H1 (cell line): ENCODE results near the gene TMEM97. TPM values are rescaled to one million over a fixed set of nuclear protein-coding genes. Genes with fewer than 3 reads are reported as not detected.

Source experiments
- CTCF ChIA-PET: fragments of 300-600 bp; sonication (Branson Sonifier 250); formaldehyde crosslinking; loops from one replicate; lab custom pipeline; 2021; ENCODE audit not compliant: partially characterized antibody; lab: Charles Lee
- POLR2A ChIA-PET: fragments of 300-600 bp; sonication (Branson Sonifier 250); formaldehyde crosslinking; loops from one replicate; lab custom pipeline; 2021; ENCODE audit warnings: inconsistent platforms; ENCODE audit not compliant: partially characterized antibody; lab: Charles Lee
- DNase-seq, 2 experiments: peaks; one replicate each; pipeline versions ENCODE4 v3.0.0 to v3.0.0-alpha.2; 2010 to 2022; ENCODE audit warnings: low spot score in 2 of 2, low read depth in 1 of 2, mixed read lengths in 1 of 2
- FAIRE-seq: peaks from 2 replicates; lab custom pipeline; 2011; peaks lifted over from hg19 to GRCh38; lab: Jason Lieb, UNC
- H2AFZ ChIP-seq: 2 replicates; pipeline ENCODE4 v1.8.1; 2012; ENCODE audit warnings: low read length, inconsistent platforms
- H2AK5ac ChIP-seq: 2 replicates; pipeline ENCODE4 v1.6.1; 2013; ENCODE audit warnings: low read depth, low read length
- H2BK120ac ChIP-seq: replicated peaks from 2 replicates; pipeline ENCODE3; 2013; ENCODE audit warnings: low read depth, low read length, inconsistent platforms
- H2BK12ac ChIP-seq: 2 replicates; pipeline ENCODE4 v1.6.1; 2013; ENCODE audit warnings: low read depth, low read length
- H2BK15ac ChIP-seq: 2 replicates; pipeline ENCODE4 v1.6.1; 2013; ENCODE audit warnings: low read length
- H2BK20ac ChIP-seq: 2 replicates; pipeline ENCODE4 v1.6.1; 2013; ENCODE audit warnings: low read length
- H2BK5ac ChIP-seq: 2 replicates; pipeline ENCODE4 v1.6.1; 2013; ENCODE audit warnings: low read depth, low read length
- H3K14ac ChIP-seq: 2 replicates; pipeline ENCODE4 v1.6.1; 2013; ENCODE audit warnings: inconsistent platforms; ENCODE audit not compliant: insufficient read length
- H3K18ac ChIP-seq: 2 replicates; pipeline ENCODE4 v1.6.1; 2013; ENCODE audit warnings: low read length; ENCODE audit errors: extremely low read depth
- H3K23ac ChIP-seq: 2 replicates; pipeline ENCODE4 v1.6.1; 2013; ENCODE audit warnings: inconsistent platforms; ENCODE audit not compliant: insufficient read length
- H3K23me2 ChIP-seq: 2 replicates; pipeline ENCODE4 v1.6.1; 2013; ENCODE audit warnings: low read depth, low read length
- H3K27ac ChIP-seq: 2 replicates; pipeline ENCODE4 v1.6.1; 2011; ENCODE audit warnings: low read depth, low read length, inconsistent platforms
- H3K27me3 ChIP-seq, 4 experiments: replicated peaks in 1 of 4; 1 replicate in 1 of 4; 2 replicates in 3 of 4; pipeline versions ENCODE4 v1.6.1 to v1.8.1; 2011 to 2013; ENCODE audit warnings: low read length in 3 of 4, mild to moderate bottlenecking in 3 of 4, inconsistent platforms in 2 of 4, mixed read lengths in 2 of 4, moderate library complexity in 1 of 4; ENCODE audit not compliant: control insufficient read depth in 3 of 4, insufficient read depth in 3 of 4; ENCODE audit errors: extremely low read depth in 1 of 4
- H3K36me3 ChIP-seq, 4 experiments: 2 replicates each; pipeline versions ENCODE4 v1.6.1 to v1.8.1; 2011 to 2013; ENCODE audit warnings: mild to moderate bottlenecking in 4 of 4, low read length in 3 of 4, moderate library complexity in 2 of 4, control low read depth in 1 of 4, inconsistent platforms in 1 of 4; ENCODE audit not compliant: insufficient read depth in 4 of 4, control insufficient read depth in 2 of 4
- H3K4ac ChIP-seq: replicated peaks from 2 replicates; pipeline ENCODE3; 2013; ENCODE audit warnings: low read length, low read depth, mixed read lengths, inconsistent platforms; ENCODE audit not compliant: insufficient read length
- H3K4me1 ChIP-seq, 4 experiments: replicated peaks in 1 of 4; 1 replicate in 1 of 4; 2 replicates in 3 of 4; pipeline versions ENCODE4 v1.6.1 to v1.8.1; 2011 to 2013; ENCODE audit warnings: low read length in 3 of 4, inconsistent platforms in 2 of 4, mixed read lengths in 1 of 4; ENCODE audit not compliant: insufficient read depth in 4 of 4, control insufficient read depth in 3 of 4
- H3K4me2 ChIP-seq, 2 experiments: 2 replicates each; pipeline versions ENCODE4 v1.6.1 to v1.8.1; 2011 to 2013; ENCODE audit warnings: low read depth in 2 of 2, low read length in 2 of 2, control low read depth in 1 of 2, inconsistent platforms in 1 of 2, mild to moderate bottlenecking in 1 of 2; ENCODE audit not compliant: insufficient read depth in 1 of 2
- H3K4me3 ChIP-seq, 4 experiments: fragments of 200-600, 300-600 bp in 1 of 4; sonication (generic), shearing (Covaris generic), sonication (Bioruptor Twin) in 1 of 4; 2 replicates each; pipeline versions ENCODE4 v1.5.1 to v1.8.1; 2011 to 2016; ENCODE audit warnings: low read length in 4 of 4, low read depth in 3 of 4, control low read depth in 2 of 4, inconsistent platforms in 2 of 4, mild to moderate bottlenecking in 2 of 4, mixed read lengths in 1 of 4, moderate library complexity in 1 of 4; ENCODE audit not compliant: insufficient read depth in 2 of 4; ENCODE audit errors: extremely low read depth in 1 of 4
- H3K56ac ChIP-seq: replicated peaks from 2 replicates; pipeline ENCODE3; 2013; ENCODE audit warnings: low read depth, mild to moderate bottlenecking, mixed read lengths, low read length, inconsistent platforms; ENCODE audit not compliant: insufficient read length
- H3K79me1 ChIP-seq: 2 replicates; pipeline ENCODE4 v1.6.1; 2013; ENCODE audit warnings: low read depth, low read length, control low read depth
- H3K79me2 ChIP-seq, 2 experiments: 2 replicates each; pipeline versions ENCODE4 v1.6.1 to v1.8.1; 2012 to 2013; ENCODE audit warnings: low read length in 2 of 2, mild to moderate bottlenecking in 2 of 2, inconsistent platforms in 1 of 2; ENCODE audit not compliant: insufficient read depth in 2 of 2, control insufficient read depth in 1 of 2
- H3K9ac ChIP-seq, 4 experiments: replicated peaks in 1 of 4; 1 replicate in 1 of 4; 2 replicates in 3 of 4; pipeline versions ENCODE4 v1.6.1 to v1.8.1; 2011 to 2013; ENCODE audit warnings: low read depth in 3 of 4, low read length in 3 of 4, control low read depth in 2 of 4, mild to moderate bottlenecking in 2 of 4, moderate library complexity in 2 of 4, inconsistent platforms in 1 of 4; ENCODE audit errors: extremely low read depth in 1 of 4
- H3K9me3 ChIP-seq, 2 experiments: 2 replicates each; pipeline versions ENCODE4 v1.6.1 to v1.8.1; 2012 to 2013; ENCODE audit warnings: mild to moderate bottlenecking in 2 of 2, moderate library complexity in 2 of 2, control low read depth in 1 of 2, inconsistent platforms in 1 of 2, low read depth in 1 of 2, low read length in 1 of 2, mixed read lengths in 1 of 2; ENCODE audit not compliant: insufficient read depth in 2 of 2
- H4K20me1 ChIP-seq, 2 experiments: replicated peaks in 1 of 2; 2 replicates each; pipeline versions ENCODE3 to v1.8.1; 2011 to 2013; ENCODE audit warnings: inconsistent platforms in 2 of 2, low read length in 2 of 2, mild to moderate bottlenecking in 1 of 2; ENCODE audit not compliant: insufficient read depth in 2 of 2, control insufficient read depth in 1 of 2
- H4K5ac ChIP-seq: 2 replicates; pipeline ENCODE4 v1.6.1; 2013; ENCODE audit warnings: low read length, low read depth, mixed read lengths, inconsistent platforms; ENCODE audit not compliant: insufficient read length
- H4K8ac ChIP-seq: 2 replicates; pipeline ENCODE4 v1.8.0; 2013; ENCODE audit warnings: mild to moderate bottlenecking, moderate library complexity, low read length, inconsistent platforms; ENCODE audit not compliant: insufficient read depth; ENCODE audit errors: extremely low read depth
- H4K91ac ChIP-seq: replicated peaks from 2 replicates; pipeline ENCODE3; 2013; ENCODE audit warnings: low read length, mixed read lengths, inconsistent platforms; ENCODE audit not compliant: insufficient read length
- BACH1 ChIP-seq: IDR thresholded peaks from 2 replicates; pipeline ENCODE4 v1.6.1; 2012; ENCODE audit warnings: low read length, improper control_type of control experiment
- BRCA1 ChIP-seq: IDR thresholded peaks from 2 replicates; pipeline ENCODE4 v1.6.1; 2012; ENCODE audit warnings: low read depth, low read length, improper control_type of control experiment
- JUND ChIP-seq: IDR thresholded peaks from 2 replicates; pipeline ENCODE4 v1.6.1; 2011; ENCODE audit warnings: mild to moderate bottlenecking, improper control_type of control experiment, low read length
- POU5F1 ChIP-seq: IDR thresholded peaks from 2 replicates; pipeline ENCODE4 v1.6.1; 2011; ENCODE audit warnings: low read depth, mild to moderate bottlenecking, low read length, moderate library complexity
- WGBS, 2 experiments: shearing (Covaris generic) in 1 of 2; methylation state at CpG; one replicate each; pipeline versions ENCODE4 v1.1.6 to v1.1.7; 2013 to 2015; ENCODE audit warnings: low lambda C conversion rate in 2 of 2, mixed read lengths in 2 of 2, inconsistent platforms in 1 of 2, low coverage in 1 of 2, missing lambda C conversion rate in 1 of 2; ENCODE audit not compliant: insufficient replicate concordance in 2 of 2, insufficient coverage in 1 of 2, insufficient read length in 1 of 2; ENCODE audit errors: extremely low coverage in 1 of 2, missing lambda C conversion rate in 1 of 2; 5-methylcytosine and 5-hydroxymethylcytosine counted together
- polyA plus RNA-seq, 7 experiments: library from polyadenylated mRNA; depleted of rRNA in 3 of 7; stranded (reverse) in 5 of 7; unstranded in 2 of 7; fragments of >200 nt in 5 of 7; fragments of 200-250 nt in 2 of 7; gene quantifications; 1 replicate in 5 of 7; 2 replicates in 1 of 7; 4 replicates in 1 of 7; pipeline versions ENCODE4 v1.2.1 to v1.2.3, GENCODE V29; 2011 to 2013; ENCODE audit warnings: missing spikeins in 2 of 7, mixed read lengths in 2 of 7
- total RNA-seq: library from RNA; stranded (reverse); fragmentation: NEBNext Ultra II Directional; extraction: Animal tissue kit (Norgen Biotek cat#: 25700); gene quantifications from 2 replicates; pipeline ENCODE4 v1.2.1, GENCODE V29; 2021
- TF ChIP-seq, protein P1 (sequence below), 3 experiments: IDR thresholded peaks; 1 replicate in 2 of 3; 2 replicates in 1 of 3; pipeline versions ENCODE4 v1.5.1 to v1.6.1; 2011; ENCODE audit warnings: low read length in 3 of 3, mild to moderate bottlenecking in 3 of 3, inconsistent platforms in 2 of 3, low read depth in 1 of 3, moderate library complexity in 1 of 3; ENCODE audit not compliant: insufficient read depth in 1 of 3; ENCODE audit errors: control extremely low read depth in 1 of 3

TMEM97 gene
- total and polyA plus RNA-seq, 2 of the 8 experiments (the other 6 are each of a cell fraction or from before 2014, with no cell fraction given): 126 to 130 TPM

GRCh38 chr17:28325211-28325610, 6.2 kb downstream of the TMEM97 start:
- Histone ChIP-seq H3K56ac (no peak overlapping the region), H2BK20ac (no peak overlapping the region), H2BK15ac (no peak overlapping the region), H3K27me3 (no peaks in the 10 kb centered on the region), H3K27ac (no peak overlapping the region), H3K79me2 (peaks cover 33 to 66% of the 10 kb centered on the region in 2 experiments), H3K9me3 (no peaks in the 10 kb centered on the region), H3K4ac (no peak overlapping the region), H3K14ac (no peak overlapping the region), H3K23ac (no peak overlapping the region), H4K91ac (no peak overlapping the region), H4K5ac (no peak overlapping the region), H4K20me1 (peaks cover 6 to 22% of the 10 kb centered on the region in 2 experiments), H2BK5ac (no peak overlapping the region), H3K23me2 (peaks cover 2% of the 10 kb centered on the region; the same call in 1 of the 2 replicates), H3K36me3 (peaks cover 10 to 44% (median 32%) of the 10 kb centered on the region in 4 experiments), H3K4me2 (no peak overlapping the region), H3K4me1 (peaks cover 0 to 7% (median 3%) of the 10 kb centered on the region in 4 experiments; a peak in 2 of 7 replicates), H2AK5ac (no peak overlapping the region), H3K79me1 (0 out of 2 replicates have a peak, but pooled peaks cover 4% of the 10 kb centered on the region), H2BK120ac (no peak overlapping the region), H3K18ac (no peak overlapping the region), H2BK12ac (no peak overlapping the region), H4K8ac (no peak overlapping the region), H2AFZ (no peak overlapping the region), H3K9ac (no peak overlapping the region), H3K4me3 (no peak overlapping the region)
- DNase-seq: peak in 1 of 2 experiments; percentile 19
- ChIA-PET POLR2A (interaction anchor here (0.7 to 2.1 kb wide), 6 partner anchors 10 to 73 kb away, joined by 3 to 8 read pairs (median 4); partner anchors contain the start of genes IFT20, POLDIP2, TNFAIP1 and VTN), CTCF (interaction anchor here (1.3 kb wide), 1 partner anchor 8 kb away, joined by 4 read pairs; no protein-coding TSS in a partner anchor)
- WGBS, 2 experiments: 95% methylated on average over 5 of the region's 5 CpGs; no CpG with 5 or more reads in 1 of the 2 experiments
- FAIRE-seq: no peak
- TF ChIP-seq JUND (no peak), BACH1 (no peak), BRCA1 (no peak), POU5F1 (no peak)
- TF ChIP-seq, protein P1, sequence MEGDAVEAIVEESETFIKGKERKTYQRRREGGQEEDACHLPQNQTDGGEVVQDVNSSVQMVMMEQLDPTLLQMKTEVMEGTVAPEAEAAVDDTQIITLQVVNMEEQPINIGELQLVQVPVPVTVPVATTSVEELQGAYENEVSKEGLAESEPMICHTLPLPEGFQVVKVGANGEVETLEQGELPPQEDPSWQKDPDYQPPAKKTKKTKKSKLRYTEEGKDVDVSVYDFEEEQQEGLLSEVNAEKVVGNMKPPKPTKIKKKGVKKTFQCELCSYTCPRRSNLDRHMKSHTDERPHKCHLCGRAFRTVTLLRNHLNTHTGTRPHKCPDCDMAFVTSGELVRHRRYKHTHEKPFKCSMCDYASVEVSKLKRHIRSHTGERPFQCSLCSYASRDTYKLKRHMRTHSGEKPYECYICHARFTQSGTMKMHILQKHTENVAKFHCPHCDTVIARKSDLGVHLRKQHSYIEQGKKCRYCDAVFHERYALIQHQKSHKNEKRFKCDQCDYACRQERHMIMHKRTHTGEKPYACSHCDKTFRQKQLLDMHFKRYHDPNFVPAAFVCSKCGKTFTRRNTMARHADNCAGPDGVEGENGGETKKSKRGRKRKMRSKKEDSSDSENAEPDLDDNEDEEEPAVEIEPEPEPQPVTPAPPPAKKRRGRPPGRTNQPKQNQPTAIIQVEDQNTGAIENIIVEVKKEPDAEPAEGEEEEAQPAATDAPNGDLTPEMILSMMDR (IDR thresholded peaks at IDR 0.05; ENCODE audit: control extremely low read depth in 1 of 3, insufficient read depth in 1 of 3, low read depth in 1 of 3, low read length in 3 of 3): no peak
